Skin epidermis (tissue), 12 donors: ENCODE data around the gene ARPC3.
"Not testable (repeated sequence)": the region's sequence is repeated elsewhere in the genome, so short reads cannot be mapped to it uniquely, and the experiment has no call there.

Experiments
- H3K27ac ChIP-seq, 21 experiments: fragments of 200-600 bp; sonication (generic) in 11 of 21; one replicate each; pipeline ENCODE4 v1.5.0; 2020; ENCODE audit warnings: mild to moderate bottlenecking in 3 of 21, inconsistent platforms in 2 of 21, moderate library complexity in 2 of 21
- H3K4me3 ChIP-seq, 7 experiments: fragments of 200-600 bp; sonication (generic) in 2 of 7; one replicate each; pipeline ENCODE4 v1.5.0; 2020; ENCODE audit warnings: inconsistent platforms in 2 of 7, mild to moderate bottlenecking in 2 of 7, moderate library complexity in 1 of 7

Gene ARPC3

GRCh38 chr12:110421159-110421661, 28.9 kb downstream of the ARPC3 start:
- Histone ChIP-seq H3K27ac (no peak overlapping the region), H3K4me3 (no peak overlapping the region)

- H3K27ac ChIP-seq, H3K4me3 ChIP-seq: not testable (repeated sequence)
These were observed 29.5 kb downstream of the ARPC3 start for GRCh38 chr12:110420644-110421043.

GRCh38 chr12:110417113-110417512, 33.0 kb downstream of the ARPC3 start:
- not testable (repeated sequence) for H3K27ac ChIP-seq, H3K4me3 ChIP-seq

- not testable (repeated sequence) for H3K4me3 ChIP-seq
These were observed 40.1 kb downstream of the ARPC3 start for GRCh38 chr12:110410086-110410485.

DNA sequence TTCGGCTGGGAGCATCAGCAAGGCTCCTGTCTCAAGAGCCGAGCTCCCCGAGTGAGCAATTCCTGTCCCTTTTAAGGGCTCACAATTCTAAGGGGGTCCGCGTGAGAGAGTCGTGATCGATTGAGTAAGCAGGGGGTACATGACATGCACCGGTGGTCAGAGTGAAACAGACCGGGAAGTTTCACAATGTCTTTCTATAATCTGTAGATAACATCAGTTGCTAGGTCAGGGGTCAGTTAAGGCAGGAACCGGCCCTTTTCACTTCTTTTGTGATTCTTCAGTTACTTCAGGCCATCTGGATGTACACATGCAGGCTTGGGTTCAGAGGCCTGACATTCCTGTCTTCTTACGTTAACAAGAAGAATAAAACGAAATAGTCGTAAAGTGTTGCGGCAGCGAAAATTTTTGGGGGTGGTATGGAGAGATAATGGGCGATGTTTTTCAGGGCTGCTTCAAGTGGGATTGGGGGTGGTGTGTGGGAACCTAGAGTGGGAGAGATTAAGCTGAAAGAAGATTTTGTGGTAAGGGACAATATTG, 44.9 kb downstream of the ARPC3 start:
- H3K27ac ChIP-seq, H3K4me3 ChIP-seq: not testable (repeated sequence)

More at GRCh38 chr12:110410086-110410485, 40.1 kb downstream of the ARPC3 start:
- H3K27ac ChIP-seq: not testable (repeated sequence)

- H3K27ac ChIP-seq: peak overlapping the region; percentile 71 to 99 (median 94)
- H3K4me3 ChIP-seq: peak overlapping the region; percentile 60 to 100 (median 94)
These were observed 46.0 kb downstream of the ARPC3 start for GRCh38 chr12:110403976-110404682.

DNA sequence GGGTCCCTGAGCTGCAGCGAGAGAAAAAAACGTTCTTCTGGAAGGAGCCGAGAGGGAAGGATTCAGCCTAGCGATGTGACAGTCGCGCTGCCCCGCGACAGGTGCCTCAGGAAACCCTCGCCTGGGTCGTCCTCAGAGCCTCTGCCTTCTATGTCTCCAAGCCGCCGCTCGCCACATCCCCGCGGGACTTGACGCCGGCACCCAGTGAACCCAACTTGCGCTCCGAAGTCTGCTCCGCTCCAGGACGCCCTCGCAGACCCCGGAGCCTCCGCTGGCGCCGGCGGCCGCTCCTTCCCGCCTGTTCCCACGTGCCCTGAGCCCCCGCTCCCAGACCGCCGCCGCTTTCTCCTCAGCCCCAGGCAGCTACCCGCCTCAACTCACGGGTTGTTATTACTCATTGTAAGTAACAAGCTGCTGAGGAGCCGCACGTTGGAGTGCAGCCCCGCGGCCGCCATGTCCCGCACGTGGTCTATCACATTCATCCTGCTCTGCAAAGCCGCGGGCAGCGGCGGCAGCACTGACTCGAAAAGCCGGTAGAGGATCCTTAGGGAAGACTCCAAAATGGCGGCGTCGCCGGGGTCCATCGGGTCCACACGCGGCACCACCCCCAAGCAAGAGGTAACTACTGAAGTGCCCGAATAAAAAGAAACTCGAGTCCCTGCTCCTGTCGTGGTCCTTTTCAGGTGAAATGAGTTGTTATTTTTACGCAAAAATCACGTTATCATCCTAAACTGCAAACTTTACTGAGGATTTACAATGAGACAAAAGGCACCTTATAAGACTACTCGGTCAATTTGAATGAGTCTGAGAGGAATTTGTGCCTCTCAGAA, 46.8 kb downstream of the ARPC3 start, which contains the start of gene ANAPC7:
Gene ANAPC7 (minus strand): TSS at position 563 of the 830 bp plus-strand sequence. CDS start 81 bp downstream, at position 482.
- peak within 1 kb of the TSS; percentile 60 to 100 (median 94) for H3K4me3 ChIP-seq
- H3K27ac ChIP-seq: peak within 1 kb of the TSS; percentile 71 to 99 (median 94)
